Kidney epithelial cell (primary cell): ENCODE data around the gene TTLL5. TPM values are rescaled to one million over a fixed set of nuclear protein-coding genes. Genes with fewer than 3 reads are reported as not detected.
A peak's percentile ranks its signal among the peaks of the same experiment; 100 is the strongest.

Experiments
- DNase-seq: peaks from one replicate; pipeline ENCODE4 v3.0.0-alpha.2; 2010; ENCODE audit warnings: low read depth
- H3K27me3 ChIP-seq: 2 replicates; pipeline ENCODE4 v1.6.0; 2011; ENCODE audit warnings: low read length; ENCODE audit not compliant: control insufficient read depth, insufficient read depth
- H3K36me3 ChIP-seq: 2 replicates; pipeline ENCODE4 v1.5.1; 2011; ENCODE audit warnings: low read length; ENCODE audit not compliant: control insufficient read depth, insufficient read depth
- H3K4me3 ChIP-seq: 2 replicates; pipeline ENCODE4 v1.5.1; 2011; ENCODE audit warnings: low read depth, mild to moderate bottlenecking, control low read depth, low read length
- CTCF ChIP-seq: IDR thresholded peaks from 2 replicates; pipeline ENCODE4 v1.5.1; 2011; ENCODE audit warnings: mild to moderate bottlenecking, moderate library complexity, low read length, control low read depth, inconsistent platforms; ENCODE audit not compliant: insufficient read depth, poor library complexity, severe bottlenecking
- total RNA-seq: library from RNA; depleted of rRNA; stranded (reverse); fragments of >200 nt; gene quantifications from 2 replicates; pipeline ENCODE4 v1.2.3, GENCODE V29; 2015

Gene TTLL5
- total RNA-seq, 1 donor from 2014 or later: 24.7 TPM

GRCh38 chr14:75985618-75986438 is 324.8 kb downstream of the TTLL5 start, which contains the start of gene IFT43:
Gene IFT43, plus strand, starts transcription at chr14:75985763. Its CDS starts 24 bp downstream, at chr14:75985787.
- H3K36me3 ChIP-seq: no peaks in the 10 kb centered on the region
- no peak for DNase-seq
- H3K4me3 ChIP-seq: peak within 1 kb of the TSS; percentile 93
- no peak for TF ChIP-seq CTCF
- H3K27me3 ChIP-seq: peaks cover 3% of the 10 kb centered on the region

- H3K27me3 ChIP-seq: peaks cover 3% of the 10 kb centered on the region
- no peak for DNase-seq
- TF ChIP-seq CTCF: no peak
- H3K4me3 ChIP-seq: peak overlapping the region; percentile 93
- H3K36me3 ChIP-seq: no peaks in the 10 kb centered on the region
These were observed 325.4 kb downstream of the TTLL5 start for GRCh38 chr14:75986439-75986765.

- Histone ChIP-seq H3K4me3 (no peak overlapping the region), H3K36me3 (no peaks in the 10 kb centered on the region), H3K27me3 (peaks cover 3% of the 10 kb centered on the region)
- TF ChIP-seq CTCF: no peak
- no peak for DNase-seq
These were observed 326.3 kb downstream of the TTLL5 start for GRCh38 chr14:75987201-75987970.

GRCh38 chr14:75989134-75989533 is 328.1 kb downstream of the TTLL5 start:
- no peak overlapping the region for H3K4me3 ChIP-seq
- DNase-seq: no peak

GRCh38 chr14:75990297-75990696 is 329.3 kb downstream of the TTLL5 start:
- DNase-seq: no peak
- no peak for TF ChIP-seq CTCF
- no peaks in the 10 kb centered on the region for H3K27me3 ChIP-seq
- no peaks in the 10 kb centered on the region for H3K36me3 ChIP-seq
- H3K4me3 ChIP-seq: no peak overlapping the region

More at GRCh38 chr14:75989134-75989533, 328.1 kb downstream of the TTLL5 start:
- H3K36me3 ChIP-seq: no peaks in the 10 kb centered on the region
- TF ChIP-seq CTCF: no peak
- H3K27me3 ChIP-seq: no peaks in the 10 kb centered on the region
